Skeletal muscle cell (primary cell): Measurements from ENCODE around the gene GJC1.

Experiments
- DNase-seq: peaks from one replicate; pipeline ENCODE4 v3.0.0-alpha.2; 2010; ENCODE audit warnings: low read depth
- H3K4me3 ChIP-seq: 2 replicates; pipeline ENCODE4 v1.5.1; 2011; ENCODE audit warnings: low read depth, mild to moderate bottlenecking, control low read depth, low read length, moderate library complexity

Gene GJC1

DNA sequence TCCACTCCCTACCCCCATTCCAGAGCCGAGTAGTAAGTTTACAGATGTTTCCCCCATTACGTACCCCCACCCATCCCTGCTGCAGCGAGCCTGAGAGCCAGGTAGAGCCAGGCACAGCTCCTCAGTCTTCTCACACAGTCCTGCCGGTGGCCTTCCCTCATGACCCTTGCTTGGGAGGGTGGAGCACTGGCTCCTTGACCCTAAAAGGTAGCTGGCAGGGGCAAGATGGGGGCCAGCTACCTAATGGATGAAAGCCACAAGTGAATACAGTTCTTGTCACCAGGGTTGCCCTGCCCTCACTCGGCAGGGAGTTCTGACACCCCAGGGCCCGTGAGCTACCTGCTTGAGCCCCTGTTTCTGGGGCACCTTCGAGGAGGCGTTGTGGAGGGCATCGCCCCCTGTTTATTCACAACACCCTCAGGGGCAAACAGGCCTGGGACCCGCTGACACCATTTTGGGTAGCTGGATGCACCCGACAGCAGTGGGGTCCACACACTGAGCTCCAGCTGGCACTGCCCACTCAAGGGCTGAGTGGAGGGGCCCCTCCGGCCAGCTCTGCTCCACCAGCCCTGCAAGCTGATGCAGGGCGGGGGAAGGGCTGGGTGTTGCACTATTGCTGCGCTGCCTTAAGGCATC is 49.1 kb downstream of the GJC1 start:
- no peak overlapping the region for H3K4me3 ChIP-seq
- DNase-seq = no peak

DNA sequence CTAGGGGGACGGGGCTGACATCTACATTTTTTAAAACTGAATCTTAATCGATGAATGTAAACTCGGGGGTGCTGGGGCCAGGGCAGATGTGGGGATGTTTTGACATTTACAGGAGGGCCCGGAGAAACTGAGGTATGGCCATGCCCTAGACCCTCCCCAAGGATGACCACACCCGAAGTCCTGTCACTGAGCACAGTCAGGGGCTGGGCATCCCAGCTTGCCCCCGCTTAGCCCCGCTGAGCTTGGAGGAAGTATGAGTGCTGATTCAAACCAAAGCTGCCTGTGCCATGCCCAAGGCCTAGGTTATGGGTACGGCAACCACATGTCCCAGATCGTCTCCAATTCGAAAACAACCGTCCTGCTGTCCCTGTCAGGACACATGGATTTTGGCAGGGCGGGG is 49.9 kb downstream of the GJC1 start:
- DNase-seq = no peak

DNA sequence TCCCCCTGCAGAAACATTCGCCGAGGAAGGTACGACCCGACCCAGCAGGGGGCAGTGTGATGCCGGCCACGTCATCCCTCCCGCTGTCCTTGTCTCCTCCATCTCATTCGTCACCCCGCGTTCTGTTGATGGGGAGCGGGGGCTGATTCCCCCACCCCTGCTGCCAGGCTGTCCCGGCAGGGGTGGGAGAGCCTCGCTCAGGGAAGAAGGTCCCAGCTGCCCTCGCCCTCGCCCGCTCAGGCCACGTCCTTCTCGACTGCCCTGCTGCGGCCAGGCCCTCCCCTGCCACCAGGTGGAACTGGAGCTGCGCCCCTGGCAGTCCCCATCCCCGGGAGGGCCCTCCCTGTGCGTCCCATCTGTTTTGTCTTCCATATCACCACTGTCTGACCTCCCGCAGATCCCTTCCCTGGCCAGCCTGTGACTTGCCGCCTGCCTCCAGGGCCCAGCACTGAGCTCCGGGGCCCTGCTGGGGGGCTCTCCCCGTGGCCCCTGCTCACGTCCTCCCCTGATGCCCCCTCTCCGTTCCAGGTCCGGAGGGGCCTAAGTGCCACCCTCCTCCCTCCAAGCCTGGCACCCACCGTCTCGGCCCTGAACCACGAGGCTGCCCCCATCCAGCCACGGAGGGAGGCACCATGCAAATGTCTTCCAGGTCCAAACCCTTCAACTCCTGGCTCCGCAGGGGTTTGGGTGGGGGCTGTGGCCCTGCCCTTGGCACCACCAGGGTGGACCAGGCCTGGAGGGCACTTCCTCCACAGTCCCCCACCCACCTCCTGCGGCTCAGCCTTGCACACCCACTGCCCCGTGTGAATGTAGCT is 50.7 kb downstream of the GJC1 start:
- peak; percentile 31 for DNase-seq
- H3K4me3 ChIP-seq = peak overlapping the region; percentile 52

More for the DNA sequence above, 49.9 kb downstream of the GJC1 start:
- H3K4me3 ChIP-seq = no peak overlapping the region

DNA sequence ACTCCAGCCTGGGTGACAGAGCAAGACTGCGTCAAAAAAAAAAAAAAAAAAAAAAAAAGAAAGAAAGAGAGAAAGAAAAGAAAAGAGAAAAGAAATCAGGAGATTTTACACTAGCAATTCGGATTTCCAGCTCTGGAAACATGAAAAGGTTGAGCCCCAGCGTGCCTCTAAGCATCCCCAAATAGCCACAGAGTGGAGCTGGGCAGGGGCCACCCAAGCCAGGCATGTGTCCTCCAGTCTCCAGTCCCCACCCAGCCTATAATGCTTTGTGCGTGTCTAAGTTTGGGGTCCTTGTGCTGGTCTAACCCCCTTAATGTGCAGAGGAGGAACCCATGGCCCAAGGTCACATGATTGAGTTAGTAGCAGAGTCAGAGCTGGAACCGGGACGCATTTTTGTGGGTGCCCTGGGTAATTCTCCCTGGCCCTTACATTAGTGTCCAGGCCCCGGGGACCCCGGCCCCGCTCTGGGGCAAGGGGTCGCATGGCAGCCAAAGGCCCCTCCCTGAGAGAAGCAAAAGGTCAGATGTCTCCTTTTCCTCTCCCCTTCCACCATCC is 51.4 kb downstream of the GJC1 start:
- no peak for DNase-seq
- peak overlapping the region; percentile 52 for H3K4me3 ChIP-seq

DNA sequence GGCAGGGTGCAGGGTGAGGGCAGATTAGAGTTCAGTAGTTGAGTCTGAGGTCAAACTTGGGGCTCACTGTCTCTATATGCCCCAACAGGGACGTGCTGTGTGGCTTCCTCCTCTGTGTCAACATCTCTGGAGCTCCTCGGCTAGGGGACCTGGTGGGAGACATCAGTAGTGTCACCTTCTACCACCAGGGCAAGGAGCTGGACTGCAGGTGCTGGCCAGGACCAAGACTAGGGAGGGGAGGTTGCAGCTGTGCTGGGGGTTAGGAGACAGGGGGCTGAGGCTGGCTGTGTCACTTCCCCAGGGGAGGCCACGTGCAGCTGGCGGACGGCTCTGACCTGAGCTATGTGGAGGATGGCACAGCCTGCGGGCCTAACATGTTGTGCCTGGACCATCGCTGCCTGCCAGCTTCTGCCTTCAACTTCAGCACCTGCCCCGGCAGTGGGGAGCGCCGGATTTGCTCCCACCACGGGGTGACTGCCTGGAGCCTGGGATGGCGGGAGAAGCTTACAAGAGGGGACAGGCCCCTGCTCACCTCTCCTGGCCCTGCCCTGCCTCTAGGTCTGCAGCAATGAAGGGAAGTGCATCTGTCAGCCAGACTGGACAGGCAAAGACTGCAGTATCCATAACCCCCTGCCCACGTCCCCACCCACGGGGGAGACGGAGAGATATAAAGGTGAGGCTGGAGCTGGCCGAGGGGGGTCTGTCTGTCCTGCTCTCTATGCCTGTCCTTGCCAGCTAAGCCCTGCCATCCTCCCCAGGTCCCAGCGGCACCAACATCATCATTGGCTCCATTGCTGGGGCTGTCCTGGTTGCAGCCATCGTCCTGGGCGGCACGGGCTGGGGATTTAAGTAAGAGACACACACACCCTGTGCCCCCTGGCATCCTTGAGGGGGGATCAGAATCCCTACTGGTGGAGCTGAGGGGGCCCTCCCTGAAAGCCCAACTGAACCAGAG is 52.4 kb downstream of the GJC1 start:
- DNase-seq = no peak
- no peak overlapping the region for H3K4me3 ChIP-seq

DNA sequence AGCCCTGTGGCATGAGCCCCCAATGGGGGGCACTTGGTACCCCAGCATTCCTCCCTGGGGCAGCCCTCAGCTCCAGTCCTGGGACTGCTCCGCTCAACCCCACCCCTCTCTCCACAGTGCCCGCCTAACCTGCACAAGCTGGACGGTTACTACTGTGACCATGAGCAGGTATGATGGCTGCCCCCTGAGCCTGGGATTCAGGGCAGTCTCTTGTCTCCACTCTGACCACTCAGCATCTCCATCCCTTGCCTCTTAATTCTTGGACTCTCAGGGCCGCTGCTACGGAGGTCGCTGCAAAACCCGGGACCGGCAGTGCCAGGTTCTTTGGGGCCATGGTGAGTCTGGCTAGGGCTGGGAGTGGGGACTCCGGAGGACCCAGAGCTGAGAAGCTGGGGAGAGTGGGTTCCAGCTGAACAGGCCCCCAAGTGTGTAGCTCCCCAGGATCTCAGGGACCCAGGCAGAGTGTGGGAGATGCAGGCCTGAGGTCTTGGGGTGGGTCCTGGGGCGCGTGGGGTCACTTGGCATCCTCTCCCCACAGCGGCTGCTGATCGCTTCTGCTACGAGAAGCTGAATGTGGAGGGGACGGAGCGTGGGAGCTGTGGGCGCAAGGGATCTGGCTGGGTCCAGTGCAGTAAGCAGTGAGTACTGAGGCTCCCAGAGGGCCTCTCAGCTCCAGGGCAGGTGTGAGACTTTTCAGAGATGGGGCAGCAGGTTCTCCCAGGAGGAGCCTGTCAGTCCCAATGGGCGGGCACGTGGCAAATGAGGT is 53.3 kb downstream of the GJC1 start:
- no peak for DNase-seq
- H3K4me3 ChIP-seq = no peak overlapping the region

DNA sequence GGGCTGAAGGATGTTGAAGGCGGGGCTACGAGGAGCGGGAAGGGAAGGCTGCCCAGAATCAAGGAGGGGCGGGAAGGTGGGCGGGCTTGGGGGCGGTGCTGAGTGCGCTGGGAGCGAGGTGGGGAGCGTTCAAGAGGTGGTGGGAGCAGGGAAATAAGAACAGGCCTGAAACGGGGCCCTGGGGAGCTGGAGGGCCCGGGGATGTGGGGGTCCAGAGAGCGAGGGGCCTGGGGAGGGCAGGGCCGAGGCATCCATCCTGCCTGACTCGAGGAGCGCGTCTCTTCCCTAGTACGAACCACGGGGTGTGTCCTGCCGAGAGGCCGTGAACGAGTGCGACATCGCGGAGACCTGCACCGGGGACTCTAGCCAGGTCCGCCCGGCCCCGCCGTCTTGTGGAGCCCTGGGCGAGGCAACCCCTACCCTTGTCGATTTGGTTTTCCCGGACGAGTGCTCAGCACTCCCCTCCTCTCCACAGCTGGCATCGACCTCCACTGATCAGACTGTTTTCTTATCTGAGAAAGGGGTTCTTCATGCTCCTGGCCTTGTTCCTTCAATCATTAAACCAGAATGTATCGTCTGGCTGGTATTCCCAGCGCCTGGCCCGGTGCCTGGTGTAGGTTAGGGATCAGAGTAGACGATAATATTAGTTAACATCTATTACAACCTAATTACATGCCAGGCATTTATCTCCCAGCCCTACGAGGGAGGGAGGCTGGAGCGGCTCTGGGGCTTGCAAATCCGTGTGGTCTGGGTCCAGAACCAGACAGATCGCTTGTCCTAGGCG is 54.1 kb downstream of the GJC1 start:
- no peak for DNase-seq

DNA sequence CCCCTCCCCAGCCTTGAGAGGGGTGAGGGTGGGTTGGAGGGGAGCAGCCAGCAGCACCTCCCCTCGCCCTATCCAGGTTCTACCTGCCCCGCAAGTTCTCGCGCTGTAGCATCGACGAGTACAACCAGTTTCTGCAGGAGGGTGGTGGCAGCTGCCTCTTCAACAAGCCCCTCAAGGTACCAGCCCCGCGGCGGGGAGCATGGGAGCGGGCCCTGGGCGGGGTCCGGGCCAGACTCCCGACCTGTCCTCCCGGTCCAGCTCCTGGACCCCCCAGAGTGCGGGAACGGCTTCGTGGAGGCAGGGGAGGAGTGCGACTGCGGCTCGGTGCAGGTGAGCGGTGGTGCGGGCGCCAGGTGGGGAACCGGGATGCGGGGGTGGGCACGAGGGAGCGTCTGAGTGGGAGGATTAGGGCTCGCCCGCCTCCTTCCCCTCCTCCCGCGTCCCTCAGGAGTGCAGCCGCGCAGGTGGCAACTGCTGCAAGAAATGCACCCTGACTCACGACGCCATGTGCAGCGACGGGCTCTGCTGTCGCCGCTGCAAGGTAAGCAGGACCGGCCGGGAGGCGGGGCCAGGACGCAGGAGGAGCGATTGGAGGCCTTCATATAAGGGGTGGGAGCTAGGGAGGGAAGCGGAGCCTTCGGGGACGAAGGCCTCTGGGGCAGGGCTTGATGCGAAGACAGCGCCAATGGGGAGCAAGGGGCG is 54.8 kb downstream of the GJC1 start:
- DNase-seq = peak; percentile 91
- peak overlapping the region; percentile 70 for H3K4me3 ChIP-seq

More for the DNA sequence above, 54.1 kb downstream of the GJC1 start:
- H3K4me3 ChIP-seq = peak overlapping the region; percentile 70

DNA sequence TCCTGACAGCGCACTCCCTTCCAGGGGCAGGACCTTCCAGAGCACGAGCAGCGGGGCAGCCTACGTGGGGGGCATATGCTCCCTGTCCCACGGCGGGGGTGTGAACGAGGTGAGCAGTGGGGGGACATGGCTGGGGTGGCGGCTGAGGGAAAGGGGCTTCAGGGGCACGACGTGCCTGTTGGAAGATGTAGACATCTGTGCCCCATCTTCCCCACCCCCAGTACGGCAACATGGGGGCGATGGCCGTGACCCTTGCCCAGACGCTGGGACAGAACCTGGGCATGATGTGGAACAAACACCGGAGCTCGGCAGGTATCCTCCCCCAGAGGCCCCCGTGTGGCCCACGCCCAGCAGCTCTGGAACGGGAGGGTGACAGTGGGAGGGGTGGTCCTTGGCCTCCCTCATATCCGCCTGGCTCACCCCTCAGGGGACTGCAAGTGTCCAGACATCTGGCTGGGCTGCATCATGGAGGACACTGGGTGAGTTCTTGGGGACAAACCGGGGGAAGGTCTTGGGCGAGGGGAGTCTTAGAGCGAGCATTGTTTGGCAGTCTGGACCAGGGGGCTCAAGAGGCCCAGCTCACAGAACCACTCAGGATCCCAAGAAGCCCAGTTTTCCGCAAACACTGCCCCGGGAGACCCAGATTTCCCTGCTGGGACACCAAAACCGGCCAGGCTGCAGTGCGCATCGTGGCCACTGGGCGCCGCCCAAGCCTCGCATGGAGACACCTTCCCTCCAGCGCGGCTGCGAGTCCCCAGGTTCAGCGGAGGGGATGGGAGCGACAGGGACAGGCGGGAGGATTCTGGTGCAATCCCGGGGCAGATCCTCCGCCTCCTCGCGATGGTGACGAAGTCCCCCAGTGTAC is 55.6 kb downstream of the GJC1 start:
- peak overlapping the region; percentile 70 for H3K4me3 ChIP-seq
- no peak for DNase-seq

DNA sequence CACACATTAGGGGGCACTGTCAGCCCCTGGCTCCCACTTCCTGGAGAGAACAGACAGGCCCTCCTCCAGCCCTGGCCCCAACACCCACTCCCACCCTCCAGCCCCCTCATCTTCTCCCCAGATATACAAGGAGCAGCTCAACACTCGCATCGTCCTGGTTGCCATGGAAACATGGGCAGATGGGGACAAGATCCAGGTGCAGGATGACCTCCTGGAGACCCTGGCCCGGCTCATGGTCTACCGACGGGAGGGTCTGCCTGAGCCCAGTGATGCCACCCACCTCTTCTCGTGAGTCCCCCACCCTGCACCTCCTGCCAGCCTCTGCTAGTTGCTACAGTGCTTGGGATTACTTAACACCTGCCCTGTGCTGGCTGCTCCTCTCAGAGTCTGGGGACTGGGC is 56.9 kb downstream of the GJC1 start:
- no peak overlapping the region for H3K4me3 ChIP-seq
- DNase-seq = no peak

DNA sequence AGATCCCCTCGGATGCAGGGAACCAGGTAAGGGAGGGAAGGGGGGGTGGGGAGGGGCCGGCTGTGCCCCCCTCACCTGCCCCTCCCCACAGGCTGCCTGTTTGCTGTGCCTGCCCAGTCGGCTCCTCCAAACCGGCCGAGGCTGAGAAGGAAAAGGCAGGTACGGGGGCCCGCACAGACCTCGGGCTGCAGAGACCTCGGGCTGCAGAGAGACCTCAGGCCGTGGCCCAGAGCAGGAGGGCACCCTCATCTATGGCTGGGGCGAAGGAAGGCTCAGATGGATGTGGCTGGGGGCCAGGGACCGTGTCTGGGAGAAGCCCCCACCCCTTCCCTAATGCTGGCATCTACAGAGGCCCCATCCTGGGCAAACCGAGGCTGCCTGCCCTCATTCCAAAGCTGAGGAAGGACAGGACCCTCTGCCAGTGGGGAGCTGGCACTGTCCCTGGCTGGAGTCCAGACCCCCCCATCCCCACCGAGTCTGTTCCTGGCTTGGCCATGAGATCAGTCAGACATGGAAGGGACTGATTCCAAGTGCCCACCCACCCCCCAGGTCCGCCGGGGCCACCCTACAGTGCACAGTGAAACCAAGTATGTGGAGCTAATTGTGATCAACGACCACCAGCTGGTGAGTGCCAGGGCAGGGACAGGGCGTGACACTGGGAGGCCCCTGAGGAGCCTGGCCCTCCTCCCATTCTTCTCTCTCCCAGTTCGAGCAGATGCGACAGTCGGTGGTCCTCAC is 57.6 kb downstream of the GJC1 start:
- DNase-seq = no peak
- H3K4me3 ChIP-seq = no peak overlapping the region

DNA sequence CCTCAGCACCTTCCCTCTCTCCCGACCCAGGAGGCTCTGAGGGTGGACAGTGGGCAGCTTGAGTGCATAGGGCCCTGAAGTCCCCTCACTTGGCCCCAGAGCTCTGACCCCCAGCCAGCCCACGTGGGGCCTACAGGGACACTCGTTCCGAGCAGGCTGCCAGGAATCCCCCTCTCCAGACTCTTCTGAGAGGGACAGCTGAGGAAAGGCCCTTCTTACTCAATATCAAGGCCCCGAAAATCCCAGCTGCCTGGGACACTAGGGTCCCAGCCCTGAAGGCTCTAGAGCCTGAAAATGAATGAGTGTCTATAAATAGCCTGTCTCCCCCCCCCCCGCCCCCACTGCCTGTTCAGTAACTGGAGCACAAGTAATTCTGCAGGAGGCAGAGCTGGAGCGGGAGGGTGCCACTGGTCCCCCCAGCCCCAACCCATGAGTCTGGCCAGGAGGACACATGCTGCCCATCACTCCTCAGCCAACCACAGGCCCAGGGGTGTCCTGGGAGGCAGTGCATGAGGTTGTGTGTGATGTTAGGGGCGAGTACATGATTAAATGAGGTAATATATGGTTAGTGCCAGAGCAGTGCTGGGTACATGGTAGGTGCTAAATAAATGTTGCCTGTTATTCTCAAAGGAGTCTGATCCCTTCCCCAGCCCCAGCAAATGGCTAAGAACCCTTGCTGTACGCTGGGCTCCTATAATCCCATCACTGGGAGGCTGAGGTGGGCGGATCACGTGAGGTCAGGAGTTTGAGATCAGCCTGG is 59.7 kb downstream of the GJC1 start:
- no peak overlapping the region for H3K4me3 ChIP-seq
- no peak for DNase-seq

DNA sequence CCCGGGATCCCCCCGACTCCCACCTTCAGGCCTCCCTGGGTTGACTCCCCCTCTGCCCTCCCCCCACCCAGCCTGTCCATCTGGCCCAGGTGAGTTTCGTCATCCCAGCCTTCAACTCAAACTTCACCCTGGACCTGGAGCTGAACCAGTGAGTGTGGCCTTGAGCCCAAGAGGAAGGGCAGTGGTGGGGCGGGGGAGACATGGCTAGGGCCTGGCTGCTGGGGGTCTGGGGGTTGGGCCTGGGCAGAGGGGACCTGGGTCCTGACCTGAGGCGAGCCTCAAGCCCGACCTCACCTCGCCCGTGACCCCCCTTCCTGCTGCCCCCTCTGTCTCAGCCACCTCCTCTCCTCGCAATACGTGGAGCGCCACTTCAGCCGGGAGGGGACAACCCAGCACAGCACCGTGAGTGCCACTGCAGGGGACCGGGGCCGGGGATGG is 60.4 kb downstream of the GJC1 start:
- DNase-seq = no peak
- H3K4me3 ChIP-seq = no peak overlapping the region

DNA sequence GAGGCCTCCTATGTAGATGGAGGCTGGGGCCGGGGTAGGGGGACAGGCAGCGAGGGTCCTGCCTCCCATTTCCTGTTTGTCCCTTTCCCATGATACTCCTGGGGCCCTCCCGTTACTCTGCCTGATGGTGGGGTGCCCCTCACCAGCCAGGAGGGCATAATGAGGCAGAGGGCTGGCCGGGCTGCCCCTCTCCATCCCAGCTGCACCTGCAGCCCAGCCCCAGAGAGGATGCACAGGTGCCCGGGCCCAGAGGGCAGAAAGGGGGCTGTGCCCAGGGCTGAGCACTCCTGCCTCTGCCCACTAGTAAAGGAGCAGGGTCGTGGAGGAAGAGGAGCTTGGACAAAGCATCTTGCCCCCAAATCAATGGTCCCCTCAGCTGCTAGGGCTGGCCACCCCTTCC is 60.9 kb downstream of the GJC1 start:
- DNase-seq = no peak
- H3K4me3 ChIP-seq = no peak overlapping the region

DNA sequence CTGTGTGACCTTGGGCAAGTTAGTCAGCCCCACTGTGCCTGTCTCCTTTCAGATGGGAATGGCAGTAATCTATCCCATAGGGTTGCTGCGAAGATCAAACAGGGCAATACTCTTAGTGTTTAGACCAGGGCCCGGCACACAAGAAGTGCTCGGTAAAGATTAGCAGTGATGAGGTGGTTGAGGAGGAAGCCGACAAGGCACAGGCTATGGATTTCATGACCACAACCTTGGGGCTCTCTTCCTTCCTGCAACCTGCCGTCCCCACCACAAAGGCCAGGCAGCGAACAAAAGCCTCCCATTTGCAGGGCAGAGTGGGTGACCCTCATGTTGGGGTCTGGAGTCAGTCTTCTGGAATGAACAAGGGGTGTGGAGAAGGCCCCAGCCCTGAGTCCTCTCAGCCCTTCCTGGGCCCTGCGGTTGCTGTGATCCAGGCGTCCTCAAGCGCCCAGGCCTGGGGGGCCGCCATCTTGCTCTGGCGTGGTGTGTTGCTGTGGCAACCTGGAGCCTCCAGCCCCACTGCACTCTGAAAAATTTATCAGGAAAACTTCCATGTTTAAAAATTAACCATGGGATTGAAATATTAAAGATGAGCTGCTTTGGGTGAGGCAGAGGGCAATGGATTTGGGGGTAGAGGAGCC is 61.5 kb downstream of the GJC1 start:
- DNase-seq = no peak
- H3K4me3 ChIP-seq = no peak overlapping the region
